Calu3 (cell line): Measurements from ENCODE around the gene C20orf96. TPM values are rescaled to one million over a fixed set of nuclear protein-coding genes. Genes with fewer than 3 reads are reported as not detected.

Experiments
- BruUV-seq: library from RNA; stranded (reverse); fragments of 400-500 nt; replicated peaks from 2 replicates; lab custom pipeline; 2021; lab: Mats Ljungman, UMichigan
- CTCF ChIA-PET: fragments of 300-600 bp; sonication (Branson Sonifier 250); formaldehyde crosslinking; loops from one replicate; lab custom pipeline; 2022; ENCODE audit warnings: antibody characterized with exemption; lab: Charles Lee
- DNase-seq: peaks from one replicate; pipeline ENCODE4 v3.0.0; 2022
- H3K27ac Mint-ChIP-seq: one replicate; pipeline ENCODE4 v1.8.0; 2022; ENCODE audit warnings: mixed read lengths; ENCODE audit not compliant: unreplicated experiment
- H3K27me3 Mint-ChIP-seq: one replicate; pipeline ENCODE4 v1.8.0; 2022; ENCODE audit warnings: mixed read lengths; ENCODE audit not compliant: unreplicated experiment
- H3K36me3 Mint-ChIP-seq: one replicate; pipeline ENCODE4 v1.8.0; 2022; ENCODE audit warnings: mild to moderate bottlenecking, moderate library complexity, mixed read lengths; ENCODE audit not compliant: insufficient read depth, unreplicated experiment
- H3K4me1 Mint-ChIP-seq: one replicate; pipeline ENCODE4 v1.8.0; 2022; ENCODE audit warnings: mild to moderate bottlenecking, low read depth, mixed read lengths; ENCODE audit not compliant: unreplicated experiment
- H3K4me3 Mint-ChIP-seq: one replicate; pipeline ENCODE4 v1.8.0; 2022; ENCODE audit warnings: mild to moderate bottlenecking, low read depth, moderate library complexity, mixed read lengths; ENCODE audit not compliant: unreplicated experiment
- H3K9me3 Mint-ChIP-seq: one replicate; pipeline ENCODE4 v1.8.0; 2022; ENCODE audit warnings: low read depth, mixed read lengths; ENCODE audit not compliant: unreplicated experiment
- CTCF ChIP-seq: fragments of 200-600 bp; IDR thresholded peaks from one replicate; pipeline ENCODE4 v1.8.0; 2022; ENCODE audit warnings: antibody characterized with exemption; ENCODE audit not compliant: unreplicated experiment
- intact Hi-C: fragments of 100-400 bp; cut with micrococcal nuclease; formaldehyde crosslinking; loops from one replicate; pipeline ENCODE4 v1.10.0; 2022; ENCODE audit not compliant: unreplicated experiment
- total RNA-seq: library from RNA; stranded (reverse); gene quantifications from 2 replicates; pipeline ENCODE4 v1.2.3, GENCODE V29; 2022

The C20orf96 gene
- total RNA-seq, 1 experiment from 2014 or later, result 7.3 TPM

- intact Hi-C loops, result no loop called here
- Mint-ChIP-seq H3K27ac (no peak overlapping the region), H3K36me3 (peaks cover 29% of the 10 kb centered on the region), H3K27me3 (no peaks in the 10 kb centered on the region), H3K4me3 (no peak overlapping the region), H3K4me1 (peaks cover 28% of the 10 kb centered on the region), H3K9me3 (no peaks in the 10 kb centered on the region)
- CTCF ChIA-PET, result no interaction called here
- no peak for DNase-seq
- BruUV-seq, result no TSS peak
- no peak for TF ChIP-seq CTCF
These were observed 4.1 kb upstream of the C20orf96 start for GRCh38 chr20:294602-295001.

- Mint-ChIP-seq H3K4me1 (peaks cover 12% of the 10 kb centered on the region), H3K27ac (no peak overlapping the region), H3K4me3 (no peak overlapping the region), H3K9me3 (no peaks in the 10 kb centered on the region), H3K36me3 (no peaks in the 10 kb centered on the region), H3K27me3 (no peaks in the 10 kb centered on the region)
- no TSS peak for BruUV-seq
- intact Hi-C loops, result no loop called here
- CTCF ChIA-PET, result no interaction called here
- no peak for DNase-seq
- no peak for TF ChIP-seq CTCF
These were observed 862 bp downstream of the C20orf96 start for GRCh38 chr20:289693-290083.

- intact Hi-C loops, result no loop called here
- Mint-ChIP-seq H3K36me3 (no peaks in the 10 kb centered on the region), H3K4me3 (no peak overlapping the region), H3K27me3 (no peaks in the 10 kb centered on the region), H3K27ac (no peak overlapping the region), H3K9me3 (no peaks in the 10 kb centered on the region), H3K4me1 (peaks cover 12% of the 10 kb centered on the region)
- TF ChIP-seq CTCF, result no peak
- BruUV-seq, result no TSS peak
- CTCF ChIA-PET, result no interaction called here
- no peak for DNase-seq
These were observed 1.4 kb downstream of the C20orf96 start for GRCh38 chr20:288956-289692.

- TF ChIP-seq CTCF, result no peak
- Mint-ChIP-seq H3K4me1 (peaks cover 12% of the 10 kb centered on the region), H3K36me3 (no peaks in the 10 kb centered on the region), H3K4me3 (no peak overlapping the region), H3K27ac (no peak overlapping the region), H3K9me3 (no peaks in the 10 kb centered on the region), H3K27me3 (no peaks in the 10 kb centered on the region)
- no peak for DNase-seq
- no TSS peak for BruUV-seq
- intact Hi-C loops, result no loop called here
- CTCF ChIA-PET, result no interaction called here
These were observed 4.0 kb downstream of the C20orf96 start for GRCh38 chr20:286508-286907.
